NCI-H526 (cell line): ENCODE results near the gene EHHADH.
"Not testable (repeated sequence)": the region's sequence is repeated elsewhere in the genome, so short reads cannot be mapped to it uniquely, and the experiment has no call there.

ENCODE experiments used
- DNase-seq, 2 experiments: peaks; one replicate each; lab custom pipeline; 2025; lab: John Stamatoyannopoulos, UW

EHHADH gene

DNA sequence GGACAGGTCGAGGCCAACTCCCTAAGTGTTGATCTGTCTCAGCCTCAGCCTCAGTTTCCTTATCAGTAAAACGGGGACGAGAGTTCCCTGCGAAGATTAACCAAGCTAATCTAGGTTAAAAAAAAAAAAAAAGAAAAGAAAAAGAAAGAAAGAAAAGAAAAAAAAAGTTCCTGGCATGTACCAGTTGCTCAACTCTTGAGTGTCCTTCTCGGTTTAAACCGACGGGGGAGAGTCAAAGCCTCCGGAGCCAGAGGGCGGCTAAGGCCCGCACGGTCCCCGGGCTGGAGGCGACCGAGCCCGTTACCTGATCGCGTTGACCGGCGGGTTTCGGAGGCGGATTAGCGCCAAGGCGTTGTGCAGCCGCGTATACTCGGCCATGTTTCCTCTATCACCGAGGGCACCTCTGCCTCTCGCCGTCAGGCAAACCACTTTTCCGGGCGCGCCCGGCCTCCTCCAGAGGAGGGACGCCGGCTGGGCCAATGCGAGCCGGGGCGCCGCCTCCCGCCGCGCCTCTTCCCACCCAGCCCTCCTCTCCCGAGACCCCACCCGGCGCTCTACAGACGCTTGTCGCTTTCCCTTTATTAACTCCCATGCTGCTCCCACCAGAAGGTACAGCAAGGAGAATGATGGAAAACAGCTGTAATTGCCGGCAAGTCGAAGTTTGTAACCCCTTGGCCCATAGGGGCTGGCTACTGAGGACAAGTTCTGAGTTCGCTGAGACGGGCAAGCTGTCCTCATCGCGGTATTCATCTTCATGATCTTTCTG, at the start of gene EHHADH:
TSS of gene EHHADH (minus strand) at position 405 of the 766 bp plus-strand sequence. CDS start at position 378, 27 bp downstream.
- DNase-seq = peak; percentile 31 to 88

DNA sequence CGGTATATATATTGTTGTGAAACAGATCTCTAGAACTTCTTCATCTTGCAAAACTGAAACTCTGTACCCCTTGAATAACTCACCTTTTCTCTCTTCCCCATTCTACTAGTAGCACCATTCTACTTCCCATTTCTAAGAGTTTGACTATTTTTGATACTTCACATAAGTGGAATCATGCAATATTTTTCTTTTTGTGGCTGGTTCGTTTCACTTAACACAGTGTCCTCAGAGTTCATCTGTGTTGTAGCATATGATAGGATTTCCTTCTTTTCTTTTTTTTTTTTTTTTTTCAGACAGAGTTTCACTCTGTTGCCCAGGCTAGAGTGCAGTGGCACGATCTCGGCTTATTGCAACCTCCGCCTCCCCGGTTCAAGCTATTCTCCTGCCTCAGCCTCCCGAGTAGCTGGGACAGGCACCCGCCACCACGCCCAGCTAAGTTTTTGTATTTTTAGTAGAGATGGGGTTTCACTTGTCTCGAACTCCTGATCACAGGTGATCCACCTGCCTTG, 46.1 kb upstream of the EHHADH start:
- DNase-seq = not testable (repeated sequence)

DNA sequence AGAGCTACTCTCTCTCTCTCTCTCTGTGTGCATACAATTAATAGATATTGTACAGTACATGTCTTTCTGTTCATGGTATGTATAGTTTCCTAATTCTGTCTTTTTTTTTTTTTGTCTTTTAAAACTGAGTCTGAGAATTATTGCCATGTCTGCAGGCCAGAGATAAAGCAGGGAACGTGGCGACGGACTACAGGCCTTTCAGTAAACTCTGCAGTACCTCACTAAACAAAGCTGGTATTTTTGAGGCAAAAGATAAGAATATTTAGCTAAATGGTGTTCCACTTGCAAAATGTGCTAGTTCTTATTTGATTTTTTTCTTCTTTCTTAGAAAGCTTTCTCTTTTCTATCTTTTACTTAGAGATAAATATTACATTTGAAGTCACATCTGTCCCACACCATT, 44.0 kb upstream of the EHHADH start:
- DNase-seq = no peak

DNA sequence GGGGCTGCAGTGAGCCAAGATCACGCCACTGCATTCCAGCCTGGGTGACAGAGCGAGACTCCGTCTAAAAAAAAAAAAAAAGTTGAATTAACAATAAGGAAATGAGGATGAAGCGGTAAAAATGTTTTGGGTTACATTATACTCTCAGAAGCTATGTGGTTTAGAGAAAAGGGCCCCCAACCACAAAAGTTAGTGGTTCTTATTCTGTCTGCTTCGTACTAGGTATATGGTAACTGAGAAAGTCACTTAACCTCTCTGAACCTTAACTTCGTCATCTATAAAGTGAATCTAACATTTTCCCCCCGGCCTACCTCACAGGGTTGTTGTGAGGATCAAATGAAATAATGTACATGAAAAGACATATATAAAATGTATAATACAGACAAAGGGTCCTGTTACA, 38.4 kb upstream of the EHHADH start:
- DNase-seq = no peak

DNA sequence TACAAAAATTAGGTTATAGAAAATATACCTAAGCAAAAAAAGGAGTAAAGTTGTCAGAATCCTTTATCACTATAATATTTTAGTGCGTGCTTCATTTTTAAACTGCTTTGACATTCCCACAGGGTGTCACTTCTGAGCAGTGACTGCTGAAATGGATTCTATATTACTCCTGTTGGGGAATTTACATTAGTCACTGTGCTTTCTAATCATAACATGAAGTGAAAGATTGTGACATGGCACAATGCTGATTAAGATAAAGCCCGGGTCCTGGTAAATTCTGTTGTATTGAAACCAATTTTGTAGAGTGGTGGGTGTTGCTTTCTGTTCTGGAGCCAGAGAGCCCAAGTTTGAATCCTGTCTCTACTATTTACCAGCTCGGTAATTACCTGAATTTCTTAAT, 36.4 kb upstream of the EHHADH start:
- no peak for DNase-seq

DNA sequence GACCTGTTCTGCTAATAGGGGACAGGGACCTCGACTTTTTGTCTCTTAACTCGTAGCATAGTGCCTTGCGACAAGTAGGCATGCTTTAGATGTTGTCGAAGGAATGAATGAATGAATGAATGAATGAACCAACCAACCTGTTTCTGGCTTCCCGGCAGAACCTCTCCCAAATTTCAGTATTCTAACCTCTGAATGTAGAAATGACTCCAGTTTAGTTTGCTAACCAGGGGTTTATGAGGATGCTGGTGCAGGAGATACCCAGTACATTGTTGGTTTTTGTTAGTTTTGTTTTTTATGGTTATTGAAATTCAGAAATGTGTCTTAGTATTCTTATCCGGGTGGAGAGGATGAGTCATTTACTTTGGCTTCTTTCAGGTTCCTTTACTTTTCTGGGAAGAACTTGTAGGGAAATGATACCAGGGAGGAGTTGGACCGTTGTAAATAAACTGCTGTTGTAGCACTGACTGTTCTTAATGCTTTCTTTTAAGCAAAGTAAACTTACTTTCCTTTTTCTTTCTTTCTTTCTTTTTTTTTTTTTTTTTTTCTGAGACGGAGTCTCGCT, 29.6 kb upstream of the EHHADH start:
- DNase-seq = no peak

DNA sequence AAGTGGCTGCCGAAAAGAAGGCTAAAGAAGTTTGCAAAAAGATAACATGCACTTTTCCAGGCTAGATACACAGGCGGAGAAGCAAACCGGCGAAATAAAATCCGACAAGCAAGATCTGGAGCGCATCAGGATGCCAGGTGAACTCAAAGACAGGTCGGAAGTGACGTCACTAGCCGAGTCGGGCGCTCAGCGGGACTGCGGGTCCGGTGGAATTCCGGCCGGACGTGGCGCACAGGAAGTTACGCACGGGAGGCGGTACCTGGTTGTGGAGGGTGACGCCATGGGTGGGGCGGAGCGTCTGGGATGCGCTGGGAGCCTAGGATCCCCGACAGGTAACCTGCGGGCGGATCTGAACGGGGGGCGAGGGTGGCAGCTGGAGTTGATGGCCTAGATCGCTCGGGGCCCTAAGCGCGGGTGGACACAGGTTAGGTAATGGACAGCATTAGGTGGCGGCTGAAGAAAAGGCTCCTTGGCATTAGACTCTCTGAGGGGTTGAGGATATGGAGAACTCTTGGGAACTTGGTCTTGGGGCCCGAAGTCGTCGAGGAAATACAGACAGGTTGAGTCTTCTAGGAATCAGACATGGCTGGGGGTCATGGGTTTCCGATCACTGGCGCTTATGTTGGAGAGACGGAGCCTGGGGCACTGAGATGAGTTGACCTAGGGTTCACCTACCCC, 29.0 kb upstream of the EHHADH start:
- peak; percentile 93 to 98 for DNase-seq

DNA sequence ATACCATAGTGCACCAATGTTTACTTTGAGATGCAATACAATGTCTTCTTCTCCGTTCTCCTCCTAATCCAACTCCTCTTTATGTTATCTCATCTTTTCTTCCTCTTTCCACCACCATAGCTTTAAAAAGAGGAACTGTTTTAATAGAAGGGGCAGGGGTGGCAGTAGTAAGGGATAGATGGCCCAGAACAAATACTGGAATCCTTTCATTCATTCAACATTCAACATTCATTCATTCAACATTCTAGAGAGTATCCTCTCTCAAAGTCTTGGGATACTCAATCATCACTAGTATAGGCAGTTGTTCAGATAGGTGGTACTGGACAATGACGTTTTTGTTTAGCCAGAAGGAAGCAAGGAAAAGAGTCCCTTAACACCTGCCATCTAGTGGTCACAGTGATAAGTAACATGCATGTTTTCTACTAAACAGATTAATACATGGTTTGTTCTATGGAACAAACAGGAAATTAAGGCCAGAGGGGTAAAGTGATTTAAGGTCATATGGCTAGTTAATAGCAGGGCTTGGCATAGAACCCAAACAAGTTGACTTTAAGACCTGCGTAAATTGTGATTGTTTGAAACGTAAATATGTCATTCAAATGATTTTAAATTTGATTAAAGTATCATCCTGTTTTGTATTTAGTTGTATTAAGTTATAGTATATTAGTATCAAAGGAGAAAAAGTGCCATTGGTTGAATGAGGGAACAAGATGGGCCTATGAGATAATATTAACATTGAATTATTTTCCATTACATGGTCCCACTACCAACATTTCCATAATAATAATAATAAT, 26.9 kb upstream of the EHHADH start:
- DNase-seq = peak; percentile 85 to 86

DNA sequence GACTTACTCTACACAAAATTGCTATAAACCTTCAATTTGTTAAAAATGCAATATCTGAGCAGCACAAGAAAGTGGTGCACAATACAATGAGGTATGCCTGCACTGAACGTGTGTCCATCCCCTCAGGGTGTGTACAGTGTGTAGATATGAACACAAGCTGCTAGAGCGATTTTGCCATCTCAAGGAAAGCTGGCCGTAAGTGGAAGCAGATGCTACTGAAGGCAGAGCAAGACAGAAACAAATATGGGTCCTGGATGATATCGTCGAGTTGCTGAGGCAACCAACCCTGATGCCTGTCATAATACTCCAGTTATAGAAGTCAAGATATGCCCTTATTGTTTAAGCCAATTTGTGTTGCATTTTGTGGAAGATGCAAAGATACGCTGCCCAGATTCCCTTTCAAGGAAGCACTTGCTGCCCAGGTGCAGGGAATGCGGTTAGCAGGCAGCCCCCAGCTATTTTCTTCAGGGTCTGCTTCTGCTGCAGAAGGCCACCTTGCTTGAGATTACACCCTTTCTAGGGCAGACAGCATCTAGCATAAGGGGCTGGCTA, 25.8 kb upstream of the EHHADH start:
- DNase-seq = no peak

DNA sequence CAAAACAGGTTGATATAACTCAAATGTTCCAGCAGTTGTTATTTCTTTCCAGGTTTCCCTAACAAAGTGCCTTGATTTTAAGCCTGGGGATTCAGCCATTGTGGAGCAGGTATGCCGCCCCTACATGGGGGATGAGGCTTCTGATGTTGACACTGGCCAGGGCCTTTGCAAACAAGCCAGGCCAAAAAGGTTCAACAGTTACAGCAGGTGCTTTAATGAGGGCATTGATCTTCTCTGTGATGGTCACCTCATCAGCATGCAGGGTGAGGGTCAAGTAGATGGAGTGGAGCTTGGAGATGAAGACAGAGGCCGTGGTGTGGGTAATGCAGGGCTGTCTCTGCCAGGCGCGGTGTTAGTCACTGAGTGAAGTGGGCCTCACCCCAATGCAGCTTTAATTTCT, 22.6 kb upstream of the EHHADH start:
- DNase-seq = no peak

DNA sequence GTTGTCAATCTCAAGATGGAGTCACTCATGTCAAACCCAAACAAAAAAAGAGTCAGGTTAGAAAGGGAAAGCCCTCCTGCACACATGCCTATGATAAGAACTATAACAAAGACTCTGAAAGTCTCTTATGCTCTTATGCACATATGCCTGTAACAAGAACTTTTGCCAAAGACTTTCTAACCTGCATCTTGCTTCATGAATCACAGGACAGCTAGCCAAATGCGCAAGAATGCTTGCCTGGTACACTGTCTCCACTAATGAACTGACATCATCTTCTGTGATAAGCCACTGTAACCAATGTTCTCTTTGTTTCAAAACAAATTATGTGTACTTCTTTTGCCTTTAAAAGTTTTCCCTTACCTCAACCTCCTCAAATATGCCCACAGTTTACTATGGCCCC, 18.2 kb upstream of the EHHADH start:
- DNase-seq = no peak

DNA sequence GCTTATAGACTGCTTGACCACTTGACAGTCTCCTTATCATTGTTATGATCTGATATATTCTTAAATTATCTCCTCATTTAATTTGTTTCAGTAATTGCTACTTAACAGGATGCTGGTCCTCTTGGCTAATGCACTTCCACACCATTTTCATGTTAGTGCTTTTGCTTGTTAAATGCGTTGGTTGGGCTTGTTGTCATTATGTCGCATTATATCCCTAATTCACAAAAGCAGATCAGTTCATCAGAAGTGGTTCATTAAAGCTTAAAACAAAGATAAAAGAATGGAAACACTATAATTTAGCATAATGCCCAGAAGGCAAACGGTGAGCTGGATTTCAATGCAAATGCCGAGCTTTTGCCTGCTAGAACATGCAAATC, 17.1 kb upstream of the EHHADH start:
- DNase-seq = peak; percentile 94 to 95

DNA sequence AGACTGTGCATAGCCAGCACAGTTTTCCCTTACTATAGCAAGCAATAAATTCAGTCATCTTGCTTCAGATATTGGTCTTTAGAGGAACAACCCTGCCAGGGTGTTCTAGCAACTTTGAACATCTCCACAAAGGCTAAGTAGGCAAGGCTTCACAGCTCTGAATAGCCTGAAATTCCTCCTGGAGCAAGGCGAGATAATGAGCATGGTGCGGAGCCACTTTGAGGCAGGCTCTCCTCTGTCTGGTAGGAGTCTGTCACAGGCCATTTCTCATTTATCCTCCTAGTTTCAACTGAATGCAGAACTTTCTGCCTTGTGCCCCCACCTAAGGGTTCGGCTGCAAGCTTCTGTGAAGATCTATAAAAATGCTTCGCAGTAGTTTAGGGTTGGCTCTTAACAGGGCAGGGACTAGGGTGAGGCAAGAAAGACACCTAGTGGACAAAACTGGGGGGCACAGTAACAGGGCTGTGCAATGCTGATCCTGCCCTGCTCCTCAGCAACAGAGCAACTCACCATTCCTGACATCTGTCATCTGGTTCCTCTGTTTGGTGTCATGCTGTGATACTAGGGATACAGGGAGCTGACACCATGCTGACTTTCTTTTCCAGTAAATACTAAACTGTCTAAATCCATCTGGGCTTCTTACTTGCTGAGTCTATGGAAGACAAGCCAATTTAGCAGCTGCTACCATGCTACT, 16.6 kb upstream of the EHHADH start:
- DNase-seq = peak; percentile 91 to 93

DNA sequence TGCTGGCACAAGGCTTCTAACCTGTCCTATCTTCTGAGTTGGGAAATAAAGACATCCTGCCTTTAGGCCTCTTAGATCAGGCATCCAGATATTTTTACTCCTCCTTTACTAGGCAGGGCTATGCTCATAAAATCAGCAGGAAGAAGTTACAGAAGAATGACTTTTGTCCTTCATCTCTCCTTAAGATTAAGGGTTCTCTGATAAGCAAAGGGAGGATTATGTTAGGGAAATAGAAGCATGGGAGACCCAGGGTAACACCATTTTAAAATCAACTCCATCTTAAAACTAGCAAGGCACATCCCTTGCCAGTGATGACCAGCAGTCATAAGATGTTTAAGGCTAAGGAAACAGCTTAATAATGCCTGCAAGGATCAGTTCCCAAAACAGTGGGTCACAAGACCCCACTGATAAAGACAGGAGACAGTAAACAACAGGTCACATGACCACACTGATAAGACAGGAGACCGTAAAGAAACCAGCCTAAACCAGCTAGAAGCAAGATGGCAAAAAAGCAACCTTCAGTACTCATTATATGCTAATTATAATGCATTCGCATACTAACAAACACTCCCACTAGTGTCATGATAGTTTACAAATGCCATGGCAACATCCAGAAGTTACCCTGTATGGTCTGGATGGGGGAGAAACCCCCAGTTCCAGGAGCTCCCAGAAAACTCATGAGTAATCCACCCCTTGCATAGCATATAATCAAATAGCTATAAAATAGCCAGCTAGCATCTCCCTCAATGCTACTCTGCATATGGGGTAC, 14.5 kb upstream of the EHHADH start:
- no peak for DNase-seq

DNA sequence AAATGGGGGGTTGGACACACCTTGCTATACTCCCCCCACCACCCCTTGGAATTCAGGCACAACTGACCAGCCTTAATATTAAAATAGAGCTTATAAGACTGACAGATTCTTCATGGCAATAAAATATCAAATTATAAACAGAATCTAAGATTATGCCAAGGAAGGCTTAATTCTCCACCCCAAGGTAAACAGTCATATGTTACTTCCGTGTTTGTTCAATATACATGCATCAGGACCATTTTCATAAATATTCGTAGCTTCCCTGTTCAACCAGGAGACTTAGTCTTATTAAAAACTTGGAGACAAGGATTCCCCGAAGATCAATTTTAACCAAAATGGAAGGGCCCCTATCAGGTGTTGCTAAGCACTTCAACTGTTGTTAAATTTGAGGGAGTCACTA, 13.3 kb upstream of the EHHADH start:
- DNase-seq = no peak

DNA sequence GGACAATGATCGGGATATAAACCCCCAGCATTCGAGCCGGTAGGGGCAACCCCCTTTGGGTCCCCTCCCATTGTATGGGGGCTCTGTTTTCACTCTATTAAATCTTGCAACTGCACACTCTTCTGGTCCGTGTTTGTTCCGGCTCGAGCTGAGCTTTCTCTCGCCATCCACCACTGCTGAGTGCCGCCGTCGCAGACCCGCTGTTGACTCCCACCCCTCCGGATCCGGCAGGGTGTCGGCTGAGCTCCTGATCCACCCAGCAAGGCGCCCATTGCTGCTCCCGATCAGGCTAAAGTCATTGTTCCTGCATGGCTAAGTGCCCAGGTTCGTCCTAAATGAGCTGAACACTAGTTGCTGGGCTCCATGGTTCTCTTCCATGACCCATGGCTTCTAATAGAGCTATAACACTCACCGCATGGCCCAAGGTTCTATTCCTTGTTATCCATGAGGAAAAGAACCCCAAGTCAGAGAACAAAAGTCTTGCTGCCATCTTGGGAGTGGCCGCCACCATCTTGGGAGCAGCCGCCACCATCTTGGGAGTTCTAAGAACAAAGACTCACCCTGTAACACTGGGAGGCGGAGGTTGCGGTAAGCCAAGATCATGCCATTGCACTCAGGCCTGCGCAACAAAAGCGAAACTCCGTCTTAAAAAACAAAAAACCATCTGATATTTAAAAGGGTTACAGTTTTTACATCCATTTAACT, 11.2 kb upstream of the EHHADH start:
- DNase-seq = peak; percentile 30 to 78

DNA sequence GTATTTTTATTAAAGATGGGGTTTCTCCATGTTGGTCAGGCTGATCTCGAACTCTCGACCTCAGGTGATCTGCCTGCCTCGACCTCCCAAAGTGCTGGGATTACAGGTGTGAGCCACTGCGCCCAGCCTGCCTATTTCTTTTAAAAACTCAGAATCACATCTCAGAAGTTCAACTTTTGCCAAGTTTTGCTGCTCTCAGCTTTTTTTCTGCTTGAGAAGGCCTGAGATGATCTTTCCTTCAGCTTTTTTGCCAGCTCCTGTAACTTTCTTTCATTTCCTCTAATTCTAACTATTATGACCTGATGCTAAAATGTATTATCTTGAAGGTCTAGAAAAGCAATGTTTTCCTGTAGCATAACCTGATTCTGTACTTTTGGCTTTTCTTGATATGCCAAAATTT, 9.6 kb upstream of the EHHADH start:
- DNase-seq = no peak

DNA sequence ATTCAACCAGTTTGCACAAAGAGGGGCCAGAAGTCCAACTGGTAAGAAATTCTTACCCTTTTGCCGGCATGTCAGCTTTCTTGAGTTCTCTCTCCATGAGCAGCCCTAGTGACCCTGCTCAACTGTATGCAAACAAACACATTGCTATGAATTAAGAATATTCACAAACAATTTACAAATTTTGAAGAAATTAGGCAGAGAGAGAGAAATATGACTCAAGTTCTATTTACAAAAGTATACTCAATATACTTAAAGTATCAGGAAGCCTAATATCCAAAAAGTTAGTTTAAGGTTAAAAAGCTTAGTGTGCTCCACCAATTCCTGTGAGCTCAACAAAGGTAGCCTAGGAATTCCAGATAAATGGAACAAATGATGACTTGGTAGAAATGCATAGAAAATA, 3.5 kb upstream of the EHHADH start:
- no peak for DNase-seq

DNA sequence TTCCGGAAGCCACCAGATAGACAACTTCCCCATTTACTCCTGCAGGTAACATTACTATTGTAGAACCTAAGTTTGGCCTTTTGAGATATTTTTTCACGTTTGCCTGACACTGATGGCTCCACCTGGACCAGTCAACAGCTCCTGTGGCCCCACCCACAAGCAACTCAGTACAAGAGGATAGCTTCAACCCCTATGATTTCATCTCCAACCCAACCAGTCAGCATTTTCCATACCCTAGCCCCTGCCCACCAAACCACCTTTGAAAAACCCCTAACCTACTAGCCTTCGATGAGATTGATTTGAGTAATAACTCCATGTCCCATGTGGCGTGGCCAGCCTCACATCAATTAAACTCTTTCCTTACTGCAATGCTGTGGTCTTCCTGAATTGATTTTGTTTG, 950 bp upstream of the EHHADH start:
- DNase-seq = no peak

DNA sequence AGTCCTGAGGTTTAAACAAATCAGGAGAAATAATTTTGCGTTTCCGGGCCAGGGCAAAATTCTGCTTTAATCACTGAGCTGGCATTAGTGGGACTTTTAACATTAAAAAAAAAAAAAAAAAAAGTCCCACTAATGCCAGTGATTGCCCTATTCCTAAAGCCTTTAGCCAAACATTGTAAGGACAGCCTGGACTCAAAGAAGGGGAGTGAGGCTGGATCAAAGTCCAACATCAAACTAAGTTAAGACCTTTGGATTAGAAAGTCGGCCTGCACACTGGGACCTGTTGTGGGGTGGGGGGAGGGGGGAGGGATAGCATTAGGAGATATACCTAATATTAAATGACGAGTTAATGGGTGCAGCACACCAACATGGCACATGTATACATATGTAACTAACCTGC, 716 bp downstream of the EHHADH start:
- not testable (repeated sequence) for DNase-seq
